Tibial artery (tissue), 4 donors: ENCODE data around the gene PCBP3.

ENCODE experiments used
- DNase-seq, 2 donors: peaks; one replicate each; pipeline ENCODE4 v3.0.0-alpha.2; 2019
- H3K27ac ChIP-seq, 2 donors: fragments of 200-600 bp; sonication (generic) in 1 of 2; 1 replicate in 1 of 2; 2 replicates in 1 of 2; pipeline ENCODE4 v1.5.1; 2018 to 2019; ENCODE audit warnings: mild to moderate bottlenecking in 1 of 2
- H3K27me3 ChIP-seq, 2 donors: fragments of 200-600 bp; sonication (generic) in 1 of 2; one replicate each; pipeline versions ENCODE4 v1.5.1 to v1.6.0; 2016 to 2019
- H3K36me3 ChIP-seq, 3 donors: fragments of 200-600 bp; sonication (generic) in 2 of 3; one replicate each; pipeline ENCODE4 v1.5.1; 2016 to 2019; ENCODE audit warnings: mild to moderate bottlenecking in 2 of 3
- H3K4me1 ChIP-seq, 4 donors: fragments of 200-600 bp; sonication (generic) in 2 of 4; 1 replicate in 3 of 4; 2 replicates in 1 of 4; pipeline ENCODE4 v1.5.1; 2016 to 2019
- H3K4me3 ChIP-seq, 2 donors: fragments of 200-600 bp; sonication (generic) in 1 of 2; 1 replicate in 1 of 2; 2 replicates in 1 of 2; pipeline ENCODE4 v1.5.1; 2018 to 2019; ENCODE audit warnings: mild to moderate bottlenecking in 2 of 2
- H3K9me3 ChIP-seq, 3 donors: fragments of 200-600 bp; sonication (generic) in 1 of 3; one replicate each; pipeline ENCODE4 v1.5.1; 2016 to 2019
- CTCF ChIP-seq, 2 experiments: fragments of 200-600 bp in 1 of 2; fragments of 450-650 bp in 1 of 2; IDR thresholded peaks; one replicate each; pipeline ENCODE4 v1.5.1; 2017 to 2019; ENCODE audit warnings: antibody characterized with exemption in 2 of 2, mild to moderate bottlenecking in 1 of 2, moderate library complexity in 1 of 2
- intact Hi-C: fragments of 100-400 bp; cut with DNase I; formaldehyde crosslinking; loops from one replicate; pipeline ENCODE4 v1.15.0; 2023; ENCODE audit warnings: low total_unique reads

Gene PCBP3

GRCh38 chr21:45935628-45936027, 292.1 kb downstream of the PCBP3 start:
- TF ChIP-seq CTCF (IDR thresholded peaks at IDR 0.05): no peak

GRCh38 chr21:45937721-45938452, 294.4 kb downstream of the PCBP3 start:
- no peak for TF ChIP-seq CTCF (IDR thresholded peaks at IDR 0.05)
- Histone ChIP-seq H3K4me3 (no peak overlapping the region), H3K4me1 (no peaks in the 10 kb centered on the region), H3K36me3 (peaks cover 0 to 7% (median 0%) of the 10 kb centered on the region in 3 donors), H3K27me3 (no peaks in the 10 kb centered on the region), H3K9me3 (peaks cover 0 to 21% (median 16%) of the 10 kb centered on the region in 3 donors), H3K27ac (no peak overlapping the region)
- intact Hi-C loops: no loop called here
- no peak for DNase-seq

More at GRCh38 chr21:45935628-45936027, 292.1 kb downstream of the PCBP3 start:
- Histone ChIP-seq H3K36me3 (peaks cover 0 to 7% (median 0%) of the 10 kb centered on the region in 3 donors), H3K9me3 (peaks cover 0 to 21% (median 16%) of the 10 kb centered on the region in 3 donors), H3K27me3 (no peaks in the 10 kb centered on the region), H3K4me3 (no peak overlapping the region), H3K4me1 (no peaks in the 10 kb centered on the region), H3K27ac (no peak overlapping the region)
- intact Hi-C loops: no loop called here
- DNase-seq: no peak

GRCh38 chr21:45938453-45938755, 294.9 kb downstream of the PCBP3 start:
- Histone ChIP-seq H3K9me3 (peaks cover 0 to 21% (median 16%) of the 10 kb centered on the region in 3 donors), H3K4me1 (no peaks in the 10 kb centered on the region), H3K27me3 (no peaks in the 10 kb centered on the region), H3K4me3 (no peak overlapping the region), H3K27ac (no peak overlapping the region), H3K36me3 (peaks cover 0 to 7% (median 0%) of the 10 kb centered on the region in 3 donors)
- no peak for TF ChIP-seq CTCF (IDR thresholded peaks at IDR 0.05)
- intact Hi-C loops: no loop called here
- DNase-seq: no peak

GRCh38 chr21:45938811-45939520, 295.4 kb downstream of the PCBP3 start:
- peaks cover 0 to 7% (median 0%) of the 10 kb centered on the region in 3 donors for H3K36me3 ChIP-seq
- H3K9me3 ChIP-seq: peaks cover 0 to 21% (median 16%) of the 10 kb centered on the region in 3 donors
- intact Hi-C loops: no loop called here
- H3K4me1 ChIP-seq: no peaks in the 10 kb centered on the region
- no peak overlapping the region for H3K4me3 ChIP-seq
- no peak for DNase-seq
- H3K27me3 ChIP-seq: no peaks in the 10 kb centered on the region
- TF ChIP-seq CTCF (IDR thresholded peaks at IDR 0.05): no peak
- H3K27ac ChIP-seq: no peak overlapping the region

- Histone ChIP-seq H3K36me3 (peaks cover 0 to 7% (median 0%) of the 10 kb centered on the region in 3 donors), H3K9me3 (peaks cover 0 to 21% (median 15%) of the 10 kb centered on the region in 3 donors), H3K27ac (no peak overlapping the region), H3K4me1 (no peaks in the 10 kb centered on the region), H3K4me3 (no peak overlapping the region), H3K27me3 (no peaks in the 10 kb centered on the region)
- no peak for DNase-seq
- no peak for TF ChIP-seq CTCF (IDR thresholded peaks at IDR 0.05)
- intact Hi-C loops: no loop called here
These were observed 296.1 kb downstream of the PCBP3 start for GRCh38 chr21:45939521-45940045.
